VCaP (cell line): ENCODE measurements around the gene RBMS1.
"Not testable (repeated sequence)": the region's sequence is repeated elsewhere in the genome, so short reads cannot be mapped to it uniquely, and the experiment has no call there.

Source experiments
- H3K27ac ChIP-seq: fragments of 450-650 bp; 2 replicates; pipeline ENCODE4 v1.5.1; 2017
- CTCF ChIP-seq: fragments of 450-650 bp; conservative IDR thresholded peaks from 2 replicates; pipeline ENCODE4 v1.5.1; 2017; ENCODE audit warnings: mild to moderate bottlenecking, moderate library complexity

RBMS1 gene

DNA sequence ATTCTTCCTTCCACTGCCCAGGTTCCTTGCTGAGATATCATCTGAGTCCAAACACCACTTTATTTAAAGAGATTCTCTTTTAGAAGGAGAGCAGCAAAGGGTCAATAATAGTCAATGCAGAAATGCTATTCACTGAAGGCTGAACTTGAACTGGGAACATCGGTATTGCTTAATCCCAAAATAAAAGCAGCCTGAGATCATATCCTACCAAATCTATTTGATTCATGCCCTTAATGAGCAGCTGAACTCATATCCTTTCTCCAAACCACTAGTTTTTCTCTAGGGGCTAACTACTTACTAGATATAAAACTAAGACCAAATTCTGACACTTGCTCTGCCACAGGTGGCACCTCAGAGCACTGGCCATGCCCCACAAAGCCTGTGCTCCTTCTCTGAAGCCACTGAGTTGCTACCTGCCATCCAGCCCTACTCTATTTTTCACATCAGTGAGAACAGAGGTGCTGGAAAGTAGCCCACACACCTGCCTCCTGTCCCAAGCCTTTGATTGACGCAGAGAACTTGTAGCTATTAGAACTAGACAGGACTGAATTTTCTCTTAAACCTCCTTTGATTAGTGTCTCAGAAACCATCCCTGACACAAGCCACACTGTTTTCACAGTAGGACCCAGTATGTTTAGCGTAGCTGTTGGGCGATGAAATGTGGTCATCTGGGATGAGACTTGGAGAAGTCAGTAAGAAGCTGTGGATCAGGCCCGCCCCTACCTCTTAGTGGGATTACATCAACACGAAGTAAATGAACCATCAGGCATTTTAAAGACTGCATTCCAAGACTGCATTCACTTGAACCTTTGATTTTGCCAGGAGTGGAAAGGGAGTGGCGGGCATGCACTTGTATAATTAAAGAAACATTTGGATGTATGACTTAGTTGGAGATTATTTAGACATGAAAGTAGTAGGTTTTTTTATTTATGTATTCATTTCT is 124.3 kb downstream of the RBMS1 start:
- TF ChIP-seq CTCF: no peak
- no peak overlapping the region for H3K27ac ChIP-seq

DNA sequence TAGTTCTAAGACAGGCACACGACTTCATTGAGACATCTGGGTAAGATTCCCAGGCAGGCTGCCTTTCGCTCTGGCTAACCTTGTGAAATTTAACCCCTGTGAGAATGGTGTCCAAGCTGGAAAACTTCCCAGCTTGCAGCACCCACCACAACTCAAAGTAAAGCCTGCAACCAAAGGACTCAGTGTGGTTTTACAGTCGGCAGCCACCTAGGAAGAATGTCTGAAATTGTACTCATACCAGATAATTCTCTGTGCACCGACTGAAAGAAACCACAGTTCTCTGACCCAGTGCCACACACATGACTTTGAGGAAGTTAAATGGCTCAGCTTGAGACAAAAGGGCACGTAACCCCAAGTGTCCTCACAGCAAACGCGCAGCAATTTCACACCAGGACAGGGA is 125.7 kb downstream of the RBMS1 start:
- H3K27ac ChIP-seq: no peak overlapping the region

GRCh38 chr2:160367139-160367538 is 126.5 kb downstream of the RBMS1 start:
- not testable (repeated sequence) for H3K27ac ChIP-seq

More for the DNA sequence above, 125.7 kb downstream of the RBMS1 start:
- no peak for TF ChIP-seq CTCF

DNA sequence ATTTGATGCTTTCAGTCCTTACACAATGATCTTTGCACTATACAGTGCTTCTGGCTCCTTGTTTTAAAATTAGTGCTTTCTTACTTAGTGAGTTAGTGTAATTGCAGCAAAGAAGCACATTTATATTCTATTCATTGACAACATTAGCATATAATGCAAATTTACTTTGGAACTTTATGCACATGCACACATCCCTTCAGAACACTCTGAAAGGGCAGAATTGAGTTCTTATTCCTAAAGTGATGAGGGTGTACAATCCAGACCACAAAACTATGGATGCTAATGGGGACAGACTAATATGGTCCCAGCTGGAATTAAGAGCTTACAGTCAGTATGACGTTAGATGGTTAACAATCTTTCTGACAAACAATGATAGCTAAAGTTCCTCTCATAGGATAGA is 127.1 kb downstream of the RBMS1 start:
- no peak overlapping the region for H3K27ac ChIP-seq
- no peak for TF ChIP-seq CTCF

GRCh38 chr2:160365716-160366367 is 127.8 kb downstream of the RBMS1 start:
- no peak for TF ChIP-seq CTCF
- H3K27ac ChIP-seq: no peak overlapping the region

DNA sequence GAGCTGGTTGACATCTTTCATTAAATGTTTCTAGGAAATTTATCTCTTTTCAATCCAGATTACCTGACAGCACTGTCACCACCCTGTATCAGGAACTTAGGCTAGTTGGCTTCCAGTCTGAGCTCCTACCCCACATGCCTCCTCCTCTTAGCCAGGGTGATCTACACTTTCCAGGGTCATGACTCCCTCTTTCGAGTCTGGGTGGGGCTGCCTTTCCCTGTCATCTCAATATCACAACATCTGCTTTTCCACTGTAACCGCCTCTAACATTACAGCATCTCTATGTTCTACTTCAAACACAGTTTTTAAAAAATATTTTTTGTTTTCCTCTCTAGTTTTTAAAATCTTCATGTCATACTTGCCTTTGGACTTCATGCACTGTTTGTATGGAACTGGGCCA is 129.2 kb downstream of the RBMS1 start:
- no peak overlapping the region for H3K27ac ChIP-seq
- TF ChIP-seq CTCF: no peak

- TF ChIP-seq CTCF: no peak
- H3K27ac ChIP-seq: no peak overlapping the region
Observed at GRCh38 chr2:160363961-160364360, 129.6 kb downstream of the RBMS1 start.

DNA sequence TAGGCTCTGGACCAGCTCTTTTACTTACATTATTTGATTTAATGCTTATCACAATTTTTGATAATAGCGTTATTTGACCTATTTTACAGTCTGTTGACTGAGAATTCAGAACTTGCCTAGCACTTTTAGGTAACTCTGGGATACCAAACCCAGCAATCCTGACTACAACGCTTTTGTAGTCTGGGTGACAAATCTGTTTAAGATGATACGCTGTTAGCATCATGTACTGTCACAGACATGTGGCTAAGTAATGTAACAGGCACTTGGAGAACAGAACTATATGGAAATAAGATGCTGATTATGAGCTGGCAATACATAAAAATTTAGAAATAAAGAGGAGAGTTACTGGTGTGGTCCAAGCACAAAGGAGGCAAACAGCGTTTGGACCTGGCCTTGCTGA is 130.6 kb downstream of the RBMS1 start:
- no peak for TF ChIP-seq CTCF
- H3K27ac ChIP-seq: no peak overlapping the region
